Endodermal cell (in vitro differentiated cells): ENCODE data around the gene RNF130. TPM values are rescaled to one million over a fixed set of nuclear protein-coding genes. Genes with fewer than 3 reads are reported as not detected.

ENCODE experiments used
- DNase-seq: peaks from one replicate; pipeline ENCODE4 v3.0.0-alpha.2; 2017
- H3K27ac ChIP-seq: 2 replicates; pipeline ENCODE4 v1.5.1; 2013; ENCODE audit warnings: mild to moderate bottlenecking, low read depth, low read length, moderate library complexity
- H3K27me3 ChIP-seq: 2 replicates; pipeline ENCODE4 v1.6.1; 2013; ENCODE audit warnings: mild to moderate bottlenecking, low read length, moderate library complexity; ENCODE audit not compliant: insufficient read depth, control insufficient read depth, poor library complexity, severe bottlenecking
- H3K36me3 ChIP-seq: 2 replicates; pipeline ENCODE4 v1.7.0; 2013; ENCODE audit warnings: mild to moderate bottlenecking, low read length, moderate library complexity; ENCODE audit not compliant: control insufficient read depth, insufficient read depth
- H3K4me1 ChIP-seq: one replicate; pipeline ENCODE4 v1.7.0; 2013; ENCODE audit warnings: low read length; ENCODE audit not compliant: control insufficient read depth, insufficient read depth
- H3K4me3 ChIP-seq: 2 replicates; pipeline ENCODE4 v1.5.1; 2013; ENCODE audit warnings: mild to moderate bottlenecking, low read length, moderate library complexity
- H3K9ac ChIP-seq: 2 replicates; pipeline ENCODE4 v1.6.1; 2013; ENCODE audit warnings: mild to moderate bottlenecking, low read length, moderate library complexity; ENCODE audit not compliant: poor library complexity, severe bottlenecking; ENCODE audit errors: extremely low read depth
- H3K9me3 ChIP-seq: 2 replicates; pipeline ENCODE4 v1.6.1; 2013; ENCODE audit warnings: mild to moderate bottlenecking, low read length, moderate library complexity; ENCODE audit not compliant: control insufficient read depth
- H3K27ac Mint-ChIP-seq: 2 replicates; pipeline ENCODE4 v1.8.0; 2020; ENCODE audit warnings: mixed read lengths
- H3K27me3 Mint-ChIP-seq: 2 replicates; pipeline ENCODE4 v1.8.0; 2021; ENCODE audit warnings: mild to moderate bottlenecking, mixed read lengths; ENCODE audit not compliant: insufficient read depth
- H3K36me3 Mint-ChIP-seq: 2 replicates; pipeline ENCODE4 v1.8.0; 2020; ENCODE audit warnings: low read depth, mixed read lengths
- H3K4me1 Mint-ChIP-seq: 2 replicates; pipeline ENCODE4 v1.8.0; 2020; ENCODE audit warnings: mixed read lengths
- H3K4me3 Mint-ChIP-seq: 2 replicates; pipeline ENCODE4 v1.8.0; 2020; ENCODE audit warnings: mild to moderate bottlenecking, moderate library complexity, mixed read lengths
- H3K9me3 Mint-ChIP-seq: 2 replicates; pipeline ENCODE4 v1.8.0; 2020; ENCODE audit warnings: mild to moderate bottlenecking, mixed read lengths
- CTCF ChIP-seq: fragments of 200-600 bp; sonication (generic); conservative IDR thresholded peaks from 2 replicates; pipeline ENCODE4 v1.5.0; 2021; ENCODE audit warnings: antibody characterized with exemption, mild to moderate bottlenecking
- WGBS, 2 experiments: methylation state at CpG; one replicate each; pipeline versions ENCODE4 v1.1.5 to v1.1.7; 2013; ENCODE audit warnings: missing lambda C conversion rate in 2 of 2, mixed read lengths in 1 of 2; ENCODE audit not compliant: insufficient coverage in 1 of 2, insufficient read length in 1 of 2; 5-methylcytosine and 5-hydroxymethylcytosine counted together
- total RNA-seq, 2 donors: library from RNA; stranded (reverse); fragmentation: NEBNext Ultra II Directional in 1 of 2; extraction: Animal tissue kit (Norgen Biotek cat#: 25700) in 1 of 2; gene quantifications; 2 replicates in 1 of 2; 3 replicates in 1 of 2; pipeline ENCODE4 v1.2.1, GENCODE V29; 2021

Gene RNF130
- total RNA-seq, 2 donors from 2014 or later = 64.7 to 74.4 TPM

- no peaks in the 10 kb centered on the region for H3K36me3 ChIP-seq
- Mint-ChIP-seq H3K4me1 (no peaks in the 10 kb centered on the region), H3K27me3 (peaks cover 7% of the 10 kb centered on the region), H3K36me3 (no peaks in the 10 kb centered on the region), H3K4me3 (no peak overlapping the region), H3K27ac (no peak overlapping the region), H3K9me3 (no peaks in the 10 kb centered on the region)
- H3K27me3 ChIP-seq = no peaks in the 10 kb centered on the region
- H3K9me3 ChIP-seq = no peaks in the 10 kb centered on the region
- H3K27ac ChIP-seq = no peak overlapping the region
- no peak overlapping the region for H3K9ac ChIP-seq
- TF ChIP-seq CTCF = peak; percentile 59
- WGBS, 2 experiments = 84 to 87% methylated on average over 8 to 11 of the region's 11 CpGs
- peak; percentile 51 for DNase-seq
- no peak overlapping the region for H3K4me3 ChIP-seq
- H3K4me1 ChIP-seq = no peaks in the 10 kb centered on the region
These were observed 25.8 kb upstream of the RNF130 start for GRCh38 chr5:180097163-180097894.

GRCh38 chr5:180096616-180097015 lies 25.1 kb upstream of the RNF130 start:
- Histone ChIP-seq H3K4me3 (no peak overlapping the region), H3K9ac (no peak overlapping the region), H3K9me3 (no peaks in the 10 kb centered on the region), H3K27me3 (no peaks in the 10 kb centered on the region), H3K36me3 (no peaks in the 10 kb centered on the region), H3K4me1 (no peaks in the 10 kb centered on the region), H3K27ac (no peak overlapping the region)
- TF ChIP-seq CTCF = no peak
- peak; percentile 29 for DNase-seq
- Mint-ChIP-seq H3K9me3 (no peaks in the 10 kb centered on the region), H3K27me3 (peaks cover 7% of the 10 kb centered on the region), H3K4me1 (no peaks in the 10 kb centered on the region), H3K27ac (no peak overlapping the region), H3K36me3 (no peaks in the 10 kb centered on the region), H3K4me3 (no peak overlapping the region)
- 87 to 95% methylated on average over 4 to 10 of the region's 10 CpGs for WGBS, 2 experiments

GRCh38 chr5:180095545-180095944 lies 24.0 kb upstream of the RNF130 start:
- Mint-ChIP-seq H3K27ac (no peak overlapping the region), H3K27me3 (peaks cover 7% of the 10 kb centered on the region), H3K9me3 (no peaks in the 10 kb centered on the region), H3K4me3 (no peak overlapping the region), H3K4me1 (no peaks in the 10 kb centered on the region), H3K36me3 (no peaks in the 10 kb centered on the region)
- peak; percentile 30 for DNase-seq
- H3K36me3 ChIP-seq = no peaks in the 10 kb centered on the region
- H3K9me3 ChIP-seq = no peaks in the 10 kb centered on the region
- WGBS, 2 experiments = 94% methylated on average over 7 to 9 of the region's 9 CpGs
- no peak overlapping the region for H3K9ac ChIP-seq
- H3K4me3 ChIP-seq = no peak overlapping the region
- no peak for TF ChIP-seq CTCF
- H3K4me1 ChIP-seq = no peaks in the 10 kb centered on the region
- H3K27me3 ChIP-seq = no peaks in the 10 kb centered on the region
- H3K27ac ChIP-seq = no peak overlapping the region
